NCI-H1105 treated with DMSO at 0.1 percent for 48 hours (cell line): ENCODE measurements around the gene MYH6.
"Not testable (repeated sequence)": the region's sequence is repeated elsewhere in the genome, so short reads cannot be mapped to it uniquely, and the experiment has no call there.

Source experiments
- DNase-seq: peaks from one replicate; lab custom pipeline; 2025; lab: John Stamatoyannopoulos, UW

Gene MYH6

DNA sequence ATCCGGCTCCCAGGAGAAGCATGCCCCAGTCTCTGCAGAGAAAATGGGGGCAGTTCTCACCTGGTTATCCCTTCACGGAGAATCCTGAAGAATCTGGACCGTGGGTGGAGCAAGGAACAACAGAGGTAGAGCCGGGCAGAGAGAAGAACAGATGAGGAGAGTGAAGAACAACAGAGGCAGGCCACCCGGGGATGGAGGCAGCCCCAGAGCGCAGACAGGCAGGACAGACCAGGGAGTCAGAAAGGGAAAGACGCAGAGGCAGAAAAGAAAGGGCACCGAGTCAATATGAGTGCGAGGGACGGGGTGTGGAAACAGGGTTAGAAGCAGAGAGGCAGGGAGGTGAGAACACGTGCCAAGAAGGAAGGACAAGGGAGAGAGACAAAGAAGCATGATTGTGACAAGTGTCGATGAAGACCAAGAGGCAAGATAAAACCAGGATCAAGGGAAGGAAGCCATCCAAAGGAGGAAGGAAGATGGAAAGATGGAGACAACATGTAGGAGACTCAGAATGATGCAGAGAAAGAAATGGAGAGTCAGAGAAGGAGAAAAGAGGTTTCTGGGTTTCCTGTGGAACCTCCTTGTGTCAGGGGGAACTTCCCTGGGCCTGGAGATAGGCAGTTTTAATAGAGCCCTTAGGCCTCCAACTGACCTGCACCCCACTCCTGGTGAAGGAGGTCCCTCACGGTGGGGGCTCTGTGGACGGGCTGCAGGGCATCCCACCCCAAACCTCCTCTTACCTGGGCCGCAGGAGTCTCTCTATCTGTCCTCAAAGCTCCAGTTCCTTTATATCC, at the start of gene MYH6:
MYH6 (minus strand) TSS at position 758 of the 791 bp plus-strand sequence. CDS start 1,050 bp downstream, outside the sequence.
- no peak for DNase-seq

DNA sequence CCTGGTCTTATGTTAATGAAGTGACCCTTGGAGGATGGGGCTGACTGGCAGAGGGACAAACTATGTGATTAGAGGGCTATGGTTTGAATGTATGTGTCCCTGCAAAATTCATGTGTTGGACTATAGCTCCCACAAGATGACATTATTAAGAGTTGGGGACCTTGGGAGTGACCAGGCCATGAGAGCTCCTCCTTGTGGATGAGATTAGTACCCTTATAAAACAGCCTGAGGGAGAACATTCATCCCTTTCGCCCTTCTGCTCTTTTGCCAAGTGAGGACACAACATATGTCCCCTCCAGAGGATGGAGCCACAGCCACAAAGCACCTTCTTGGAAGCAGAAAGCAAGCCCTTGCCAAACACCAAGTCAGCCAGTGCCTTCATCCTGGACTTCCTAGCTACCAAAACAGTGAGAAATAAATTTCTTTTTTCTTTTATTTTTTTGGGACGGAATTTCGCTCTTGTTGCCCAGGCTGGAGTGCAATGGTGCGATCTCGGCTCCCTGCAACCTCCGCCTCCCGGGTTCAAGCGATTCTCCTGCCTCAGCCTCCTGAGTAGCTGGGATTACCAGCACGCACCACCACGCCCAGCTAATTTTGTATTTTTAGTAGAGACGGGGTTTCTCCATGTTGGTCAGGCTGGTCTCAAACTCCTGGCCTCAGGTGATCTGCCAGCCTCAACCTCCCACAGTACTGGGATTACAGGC, 49.0 kb upstream of the MYH6 start:
- not testable (repeated sequence) for DNase-seq

DNA sequence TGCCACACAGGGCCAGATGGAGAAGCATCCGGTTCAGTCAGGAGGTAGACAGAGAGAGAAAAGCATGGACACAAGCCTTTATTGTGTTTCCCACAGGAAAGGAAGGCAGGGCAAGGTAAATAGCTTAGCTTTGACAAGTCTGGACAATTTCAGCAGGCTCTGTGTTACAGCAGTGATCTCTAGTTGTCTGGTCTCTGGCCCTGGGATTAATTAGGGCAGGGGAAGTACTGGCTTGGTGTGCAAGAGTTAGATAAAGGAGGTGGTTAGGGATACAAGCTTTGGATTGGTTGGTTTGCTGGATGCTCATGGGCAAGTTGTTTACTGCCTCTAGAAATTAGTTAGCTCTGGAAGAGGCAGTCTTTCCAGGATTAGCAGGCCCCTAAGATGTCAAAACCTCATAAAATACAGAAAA, 46.4 kb upstream of the MYH6 start:
- DNase-seq = no peak

DNA sequence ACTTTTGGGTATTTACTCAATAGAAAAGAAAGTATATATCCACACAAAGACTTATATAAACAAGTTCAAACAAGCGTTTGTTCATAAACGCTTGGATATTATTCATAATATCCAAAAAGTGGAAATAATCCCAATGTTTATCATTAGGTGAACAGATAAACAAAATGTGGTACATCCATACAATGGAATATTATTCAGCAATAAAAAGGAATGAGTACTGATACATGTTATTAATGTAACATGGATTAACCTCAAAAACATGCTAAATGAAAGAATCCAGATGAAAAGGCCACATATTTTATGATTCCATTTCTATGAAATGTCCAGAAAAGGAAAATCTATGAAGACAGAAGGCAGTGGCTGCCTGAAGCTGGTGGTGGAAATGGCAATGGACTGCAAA, 44.2 kb upstream of the MYH6 start:
- no peak for DNase-seq

DNA sequence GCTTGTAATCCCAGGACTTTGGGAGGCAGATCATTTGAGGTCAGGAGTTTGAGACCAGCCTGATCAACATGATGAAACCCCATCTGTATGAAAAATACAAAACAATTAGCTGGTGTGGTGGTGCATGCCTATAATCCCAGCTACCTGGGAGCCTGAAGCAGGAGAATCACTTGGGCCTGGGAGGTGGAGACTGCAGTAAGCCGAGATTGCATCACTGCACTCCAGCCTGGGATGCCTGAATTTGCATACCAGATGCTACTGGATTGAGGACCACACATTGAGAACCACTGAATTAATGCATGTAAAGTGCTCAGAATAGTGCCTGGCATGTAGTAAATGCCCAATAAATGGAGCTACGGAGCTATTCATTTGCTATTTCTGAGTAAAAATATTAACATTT, 42.3 kb upstream of the MYH6 start:
- no peak for DNase-seq

DNA sequence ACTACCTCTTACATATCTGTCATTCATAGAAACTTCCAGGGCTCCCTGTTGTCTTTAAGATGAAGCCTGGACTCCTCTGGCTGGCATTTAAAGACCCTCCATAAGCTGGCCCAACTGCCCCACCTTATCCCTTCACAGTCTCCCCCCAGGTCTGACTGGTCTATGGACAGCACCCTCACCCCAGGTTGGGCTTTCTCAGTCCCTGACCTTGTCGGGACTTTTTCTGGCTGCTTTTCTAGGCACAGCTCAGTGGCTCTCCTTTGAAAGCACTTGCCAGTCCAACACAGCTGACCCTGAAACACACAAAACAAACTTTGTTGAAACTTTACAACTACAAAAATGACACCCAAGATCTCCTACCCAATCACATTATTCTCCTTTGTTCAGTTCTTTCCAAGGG, 41.2 kb upstream of the MYH6 start:
- no peak for DNase-seq

DNA sequence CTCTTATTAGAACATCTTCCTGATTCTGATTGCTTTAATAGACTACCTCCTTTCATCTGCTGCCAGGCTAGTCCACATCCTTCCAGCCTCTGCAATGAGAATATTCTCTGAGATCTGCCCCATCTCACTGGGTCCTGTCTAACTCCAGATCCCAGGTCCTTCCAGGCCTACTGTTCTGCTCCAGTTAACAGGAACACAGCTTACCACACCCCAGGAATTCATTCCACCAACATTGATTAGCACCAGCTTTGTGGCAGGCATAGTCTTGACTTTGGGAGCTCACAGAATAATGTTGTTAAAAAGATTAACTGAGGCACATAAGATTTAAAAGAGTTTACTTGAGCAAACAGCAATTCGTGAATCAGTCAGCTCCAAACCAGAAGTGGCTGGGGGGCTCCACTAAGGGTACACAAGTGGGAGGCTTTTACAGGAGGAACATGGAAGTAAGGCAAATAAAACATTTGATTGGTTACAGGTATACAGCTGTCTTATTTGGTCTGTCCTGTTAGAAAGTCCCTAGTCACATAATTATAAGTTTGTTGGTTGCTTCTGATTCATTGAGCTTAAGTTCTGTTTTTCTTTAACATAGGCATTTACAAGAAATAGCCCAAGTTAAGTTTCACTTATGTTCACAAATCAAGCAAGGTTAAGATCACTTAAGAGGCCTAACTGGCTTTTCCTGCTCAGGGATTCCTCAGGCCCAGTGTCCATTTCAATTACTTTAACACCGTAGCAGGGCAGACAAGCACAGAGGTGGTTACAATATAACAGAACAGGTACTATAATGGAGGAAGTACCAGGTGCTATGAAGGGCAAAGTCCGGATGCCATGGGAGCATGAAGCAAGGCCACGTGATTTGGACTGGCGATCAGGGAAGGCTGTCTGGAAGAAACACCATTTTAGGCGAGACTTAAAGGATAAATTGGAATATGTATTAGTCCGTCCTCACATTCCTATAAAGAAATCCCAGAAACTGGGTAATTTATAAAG, 39.6 kb upstream of the MYH6 start:
- no peak for DNase-seq

DNA sequence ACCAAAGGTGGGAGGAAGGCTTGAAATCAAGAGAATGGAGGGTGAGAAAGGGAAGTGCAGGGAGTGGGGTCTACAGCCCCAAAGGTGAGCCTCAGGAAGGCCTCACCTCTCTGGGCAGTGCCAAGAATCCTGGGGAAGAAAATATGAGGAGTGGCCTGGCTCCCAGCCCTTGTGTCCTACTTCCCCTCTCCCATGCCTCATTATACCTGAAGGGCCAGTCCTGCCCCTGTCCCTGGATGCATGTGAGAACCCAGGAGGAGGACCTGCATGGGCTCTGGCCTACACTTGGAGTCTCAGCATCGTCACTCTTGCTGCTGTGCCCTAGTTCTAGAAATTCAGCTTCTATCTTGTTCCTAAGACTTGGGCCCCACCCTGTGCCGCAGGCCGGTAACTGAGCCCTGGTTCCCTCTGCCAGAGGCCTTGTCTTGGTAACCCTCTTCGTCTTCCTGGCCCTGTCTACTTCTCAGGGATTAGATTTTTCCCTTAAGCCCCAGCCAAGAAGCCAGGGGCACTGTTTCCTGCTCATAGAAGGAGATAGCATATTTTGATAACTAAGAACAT, 38.3 kb upstream of the MYH6 start:
- DNase-seq = no peak

DNA sequence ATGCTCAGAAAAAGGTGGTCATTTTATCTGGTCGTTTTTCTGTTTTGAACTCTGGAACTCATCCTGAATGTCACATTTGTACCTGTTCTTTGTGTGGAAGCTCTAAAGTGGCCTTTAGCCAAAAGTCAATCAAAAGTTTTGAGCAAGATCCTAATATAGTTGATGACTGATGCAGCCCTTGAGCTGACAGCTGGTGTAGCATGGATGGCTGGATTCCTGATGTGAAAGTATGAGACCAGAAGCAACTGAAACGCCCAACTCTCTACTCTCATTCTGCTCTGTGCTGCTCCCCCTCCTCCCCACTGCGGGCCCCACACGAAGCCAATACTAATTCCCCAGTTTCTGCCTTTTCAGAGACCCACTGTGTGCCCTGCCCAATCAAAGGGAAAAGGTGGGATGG, 37.7 kb upstream of the MYH6 start:
- no peak for DNase-seq

DNA sequence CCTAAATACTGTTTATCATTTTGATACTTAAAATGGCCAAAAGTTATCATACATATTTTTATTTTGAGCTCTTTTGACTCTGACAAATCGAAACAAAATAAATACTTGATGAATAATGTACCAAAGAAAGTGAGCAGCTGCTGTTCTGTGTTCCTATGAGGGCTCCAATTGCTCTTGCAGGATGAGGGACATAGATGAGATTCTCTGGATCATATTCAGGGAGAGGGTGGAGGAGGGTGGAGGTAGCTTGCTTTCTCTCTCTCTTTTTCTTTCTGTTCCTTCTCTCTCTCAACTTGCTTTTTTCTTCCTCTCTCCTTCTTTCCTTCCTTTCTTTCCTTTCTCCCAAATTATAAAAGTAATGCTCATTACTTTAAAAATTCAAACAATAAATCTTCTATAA, 36.2 kb upstream of the MYH6 start:
- no peak for DNase-seq

DNA sequence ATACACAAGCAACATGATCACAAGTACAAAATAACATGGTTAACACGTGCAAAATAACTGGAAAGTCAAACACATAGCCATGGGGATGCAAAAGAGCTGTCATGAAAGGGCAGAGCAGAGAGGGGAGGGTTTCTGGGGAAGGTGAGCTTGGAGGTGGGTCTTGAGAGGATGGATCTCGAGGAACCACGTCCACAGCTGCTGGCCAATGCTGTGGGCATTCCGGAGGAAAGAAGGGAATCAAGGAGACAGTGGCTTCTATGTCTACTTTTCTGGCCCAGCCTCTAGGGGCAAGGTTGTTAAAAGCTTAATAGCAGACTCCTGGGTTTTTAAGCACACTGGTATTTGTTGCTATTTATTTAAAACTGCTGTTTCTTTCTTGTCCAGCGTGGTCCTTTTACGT, 35.8 kb upstream of the MYH6 start:
- DNase-seq = no peak

DNA sequence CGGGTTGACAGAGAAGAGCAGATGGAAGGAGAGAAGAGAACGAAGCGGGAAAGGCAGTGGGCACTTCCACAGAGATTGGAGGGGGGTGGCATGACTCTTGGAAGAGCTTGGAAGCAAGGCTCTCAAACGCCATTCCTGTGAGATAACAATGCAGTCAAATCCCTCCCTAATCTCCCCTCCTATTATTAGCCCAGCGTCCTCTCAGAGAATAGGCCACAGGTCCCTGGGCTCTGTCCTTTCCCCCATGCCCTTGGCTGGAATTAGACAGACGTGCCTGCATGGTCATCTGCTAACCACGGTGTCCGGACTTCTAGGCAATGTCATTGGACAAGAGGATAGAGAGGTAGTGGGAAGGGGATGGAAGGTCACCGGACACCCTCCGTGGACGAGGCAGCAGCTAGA, 35.3 kb upstream of the MYH6 start:
- DNase-seq = no peak

DNA sequence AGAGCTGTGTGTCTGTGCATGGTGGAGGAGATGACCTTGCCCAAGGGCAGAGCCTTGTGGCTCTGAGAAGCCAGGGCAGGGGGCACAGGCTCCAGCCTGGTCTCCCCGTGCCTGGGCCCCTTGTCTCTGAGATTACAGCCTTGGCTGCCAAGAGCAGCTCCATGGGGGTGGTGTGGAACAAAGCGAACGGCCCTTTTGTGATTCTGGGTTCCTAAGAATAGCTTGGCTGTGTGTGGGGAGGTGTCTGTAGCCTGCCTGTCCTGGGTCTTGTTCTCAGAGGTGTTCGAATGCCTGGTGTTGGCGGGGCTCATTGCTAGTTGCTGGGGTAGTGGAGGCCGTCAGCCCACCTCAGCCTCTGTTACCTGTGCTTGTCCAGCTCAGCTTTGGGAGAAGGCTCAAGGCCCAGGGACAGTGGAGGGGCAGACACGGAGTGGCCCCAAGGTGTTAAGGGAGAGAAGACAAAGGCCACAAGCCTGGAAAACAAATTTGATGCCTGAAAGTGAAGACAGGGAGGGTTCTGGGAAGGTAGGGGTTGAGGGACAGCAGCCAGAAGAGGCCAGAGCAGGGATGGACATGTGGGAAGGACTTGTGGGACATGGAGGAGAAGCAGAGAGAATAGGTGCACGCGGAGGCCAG, 34.8 kb upstream of the MYH6 start:
- DNase-seq = no peak

DNA sequence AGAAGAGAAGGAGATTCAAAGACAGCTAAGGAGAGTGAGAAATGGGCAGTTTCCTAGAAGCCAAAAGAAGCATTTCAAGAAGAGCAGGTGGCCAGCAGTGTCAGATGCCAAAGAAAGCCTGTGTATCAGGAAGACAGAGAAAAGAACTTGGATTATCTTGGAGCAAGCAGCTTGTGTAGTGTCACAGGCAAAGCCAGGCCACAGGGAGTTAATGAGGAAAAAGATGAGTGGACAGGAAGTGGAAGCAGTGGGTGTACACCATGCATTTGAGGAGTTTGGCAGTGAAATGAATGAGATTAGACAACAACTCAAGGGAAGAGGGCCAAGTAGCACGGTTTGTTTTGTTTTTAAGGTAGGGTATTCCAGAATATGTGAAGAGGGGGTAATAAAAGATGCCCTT, 33.0 kb upstream of the MYH6 start:
- no peak for DNase-seq

DNA sequence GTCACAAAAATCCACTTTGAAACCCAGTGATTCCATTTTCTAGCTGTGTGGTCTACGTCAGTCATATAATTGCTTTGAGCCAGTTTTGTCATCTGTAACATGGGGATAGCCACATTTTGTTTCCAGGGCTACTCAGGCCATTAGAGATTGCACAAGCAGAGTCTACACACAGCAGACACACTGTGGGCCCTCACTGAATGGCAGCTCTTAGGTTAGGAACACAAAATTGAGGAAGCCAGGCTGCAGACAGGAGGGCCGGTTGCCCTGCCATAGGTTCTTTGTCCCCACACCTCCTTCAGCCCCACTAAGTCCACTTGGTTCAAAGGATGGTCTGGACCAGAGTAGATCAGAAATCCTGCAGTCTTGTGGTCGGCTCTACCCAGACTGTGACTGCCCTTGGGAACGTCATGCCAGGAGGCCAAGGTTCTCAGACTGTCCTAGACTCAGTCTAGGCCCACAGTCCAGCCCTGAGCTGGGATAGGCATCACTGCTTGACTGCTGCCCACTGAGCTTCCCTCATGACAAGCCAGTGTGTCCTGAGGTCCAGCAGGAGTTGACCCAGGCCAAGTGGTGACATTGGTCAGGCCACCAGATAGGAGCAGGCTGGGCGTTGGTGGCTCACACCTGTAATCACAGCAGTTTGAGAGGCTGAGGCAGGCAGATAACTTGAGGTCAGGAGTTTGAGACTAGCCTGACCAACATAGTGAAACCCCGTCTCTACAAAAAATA, 31.2 kb upstream of the MYH6 start:
- no peak for DNase-seq

DNA sequence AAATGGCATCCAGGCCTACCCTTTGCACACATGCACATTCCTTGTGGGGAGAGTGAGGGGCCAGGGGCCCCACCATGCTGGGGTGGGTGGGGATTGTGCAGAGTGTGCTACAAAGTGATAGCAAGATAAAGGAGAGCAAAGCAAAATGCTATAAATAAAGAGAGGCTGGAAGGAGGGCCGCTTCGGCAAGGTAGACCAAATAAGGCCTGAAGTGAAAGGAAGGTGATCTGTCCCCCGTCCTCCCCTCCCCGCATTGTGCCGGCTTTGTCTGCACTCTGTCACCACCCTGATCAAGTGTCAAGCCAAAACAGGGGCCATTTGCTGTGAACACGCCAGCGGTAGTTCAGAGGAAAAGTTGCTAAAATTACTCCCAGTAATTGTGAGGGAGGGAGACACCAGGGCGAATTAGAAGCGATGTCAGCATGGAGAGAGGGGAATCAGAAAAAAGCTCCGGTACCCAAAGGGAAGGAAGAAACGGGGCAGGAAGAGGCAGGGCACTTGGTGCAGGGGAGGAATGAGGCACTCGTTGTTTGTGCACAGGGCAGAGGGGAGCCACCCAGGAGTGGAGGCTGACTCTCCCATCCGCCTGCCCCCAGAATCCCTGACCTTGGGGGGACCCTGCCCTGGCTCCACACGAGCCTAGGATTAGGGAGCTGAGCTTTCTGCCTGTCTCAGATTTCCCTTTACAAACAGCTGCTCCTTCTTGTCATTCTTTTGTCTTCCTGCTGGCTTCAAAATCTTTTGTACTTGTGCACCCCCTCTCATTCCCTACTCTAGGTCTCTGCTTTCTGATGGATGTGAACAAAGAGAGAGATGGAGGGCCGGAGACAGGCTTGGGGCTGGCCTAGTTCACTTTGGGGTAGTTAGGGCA, 30.3 kb upstream of the MYH6 start:
- no peak for DNase-seq

DNA sequence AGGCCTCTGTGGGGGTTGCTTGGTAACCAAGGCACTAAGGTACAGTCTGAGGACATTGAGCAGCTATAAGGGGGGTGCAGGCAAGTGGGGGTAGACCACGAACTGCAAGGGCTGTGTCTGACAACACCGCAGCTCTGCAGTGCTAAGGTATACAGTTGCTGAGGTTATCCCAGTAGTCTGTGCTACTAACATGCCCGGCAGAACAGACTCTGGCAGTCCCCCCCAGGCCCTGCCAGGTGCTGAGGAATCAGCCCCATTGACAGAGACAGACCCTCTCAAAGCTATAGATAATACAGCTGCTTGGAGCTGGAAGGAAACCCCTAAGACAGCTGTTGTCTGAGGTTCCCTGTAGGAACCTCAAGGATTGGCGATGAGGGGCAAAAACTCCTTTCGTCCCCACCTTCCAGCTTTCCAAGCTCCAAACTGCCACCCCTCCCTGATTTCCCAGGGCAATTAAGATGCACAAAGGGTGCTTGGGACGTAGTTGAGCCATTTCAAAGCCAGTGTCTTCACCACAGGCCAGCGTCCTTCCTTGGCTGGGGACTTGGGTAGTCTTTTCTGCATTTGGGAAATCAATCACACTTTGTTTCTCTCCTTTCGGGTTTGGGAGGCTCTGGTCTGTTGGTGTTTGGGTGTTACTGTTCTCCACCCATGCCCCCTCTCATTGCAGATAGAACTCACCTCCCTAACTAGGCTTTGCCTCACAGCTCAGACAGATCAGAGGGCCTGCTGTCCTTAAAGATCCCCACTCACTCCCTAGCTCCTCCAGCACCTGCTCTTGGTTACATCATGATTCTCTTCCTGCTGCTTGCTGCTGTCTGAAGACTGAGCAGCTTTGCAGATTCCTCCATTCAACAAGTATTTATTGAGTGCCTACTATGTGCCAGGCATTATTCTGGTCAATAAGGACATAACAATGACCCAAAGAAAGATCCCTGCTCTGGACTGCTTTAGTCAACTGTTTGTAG, 29.3 kb upstream of the MYH6 start:
- DNase-seq = no peak

DNA sequence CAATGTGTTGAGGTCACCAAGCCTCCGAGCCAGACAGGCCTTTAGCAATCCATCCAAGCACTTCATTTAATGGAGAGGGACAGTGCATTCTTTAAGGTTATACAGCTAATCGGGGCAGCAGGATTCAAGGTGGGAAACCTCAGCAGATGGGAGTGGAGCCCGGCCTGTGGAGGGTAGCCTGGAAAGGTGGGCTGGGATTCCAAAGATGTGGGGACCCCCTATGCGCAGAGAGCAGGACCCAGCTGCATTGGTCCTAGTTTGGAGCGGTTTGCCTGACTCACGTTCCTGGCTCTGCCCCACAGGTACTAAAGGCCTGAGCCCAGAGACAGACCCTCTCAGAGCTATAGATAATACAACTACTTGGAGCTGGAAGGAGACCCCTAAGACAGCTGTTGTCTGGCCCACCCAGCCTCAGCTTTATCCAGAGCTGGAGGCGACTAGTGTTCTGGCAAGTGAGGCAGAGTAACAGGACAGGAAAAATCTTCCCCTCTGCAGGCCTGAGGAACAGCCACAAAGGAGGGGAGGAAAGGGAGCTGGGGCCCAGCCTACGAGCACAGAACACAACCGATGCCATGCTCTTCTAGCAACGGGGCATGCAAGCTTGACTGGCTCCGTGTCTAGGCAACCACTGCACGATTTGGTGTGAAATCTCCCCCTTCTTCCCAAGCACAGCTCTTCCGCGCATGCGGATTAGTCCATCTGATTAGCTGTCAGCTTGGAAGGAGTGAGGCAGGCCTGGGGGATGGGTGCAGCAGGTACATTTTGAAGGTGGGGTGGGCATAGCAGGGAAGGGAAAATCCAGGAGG, 28.5 kb upstream of the MYH6 start:
- no peak for DNase-seq
